ENCODE results near the gene PDE4A. TPM values are rescaled to one million over a fixed set of nuclear protein-coding genes. Genes with fewer than 3 reads are reported as not detected.
A peak's percentile ranks its signal among the peaks of the same experiment; 100 is the strongest.

PDE4A gene
- total RNA-seq, 1 experiment from 2014 or later: 0.42 TPM

- BruUV-seq (replicated peaks): no TSS peak
- intact Hi-C loops (cut with micrococcal nuclease): no loop called here
Observed at GRCh38 chr19:10503002-10503789, 82.9 kb downstream of the PDE4A start, which contains the start of gene KEAP1. Gene KEAP1 (minus strand): TSS chr19:10503356. CDS start chr19:10500033, 3,323 bp downstream.

GRCh38 chr19:10505583-10506229 lies 85.4 kb downstream of the PDE4A start:
- DNase-seq (ENCODE audit: unreplicated experiment): peak; percentile 76
- H3K27ac Mint-ChIP-seq (ENCODE audit: low read depth, unreplicated experiment): no peak overlapping the region

More at GRCh38 chr19:10503002-10503789, 82.9 kb downstream of the PDE4A start, which contains the start of gene KEAP1:
- ChIA-PET POLR2A (interaction anchor here (0.6 kb wide), 1 partner anchor 49 kb away, joined by 3 read pairs; no protein-coding TSS in a partner anchor), CTCF (interaction anchor here (0.7 to 0.8 kb wide), 3 partner anchors 20 to 1190 kb away, joined by 3 to 5 read pairs (median 3); no protein-coding TSS in a partner anchor)
- H3K27me3 Mint-ChIP-seq (ENCODE audit: insufficient read depth, unreplicated experiment): no peaks in the 10 kb centered on the region
- no peak for TF ChIP-seq CTCF (IDR thresholded peaks at IDR 0.05; ENCODE audit: unreplicated experiment)
- H3K4me3 Mint-ChIP-seq (ENCODE audit: unreplicated experiment): peak within 1 kb of the TSS; percentile 82
- peak within 1 kb of the TSS; percentile 73 for H3K27ac Mint-ChIP-seq (ENCODE audit: low read depth, unreplicated experiment)
- H3K36me3 Mint-ChIP-seq (ENCODE audit: insufficient read depth, unreplicated experiment): peaks cover 32% of the 10 kb centered on the region
- DNase-seq (ENCODE audit: unreplicated experiment): peak; percentile 29
- H3K9me3 Mint-ChIP-seq (ENCODE audit: unreplicated experiment): no peaks in the 10 kb centered on the region
- peaks cover 6% of the 10 kb centered on the region for H3K4me1 Mint-ChIP-seq (ENCODE audit: insufficient read depth, unreplicated experiment)

GRCh38 chr19:10508036-10508435 lies 87.7 kb downstream of the PDE4A start:
- Mint-ChIP-seq H3K36me3 (ENCODE audit: insufficient read depth, unreplicated experiment) (no peaks in the 10 kb centered on the region), H3K9me3 (ENCODE audit: unreplicated experiment) (no peaks in the 10 kb centered on the region), H3K27ac (ENCODE audit: low read depth, unreplicated experiment) (no peak overlapping the region), H3K4me3 (ENCODE audit: unreplicated experiment) (no peak overlapping the region), H3K27me3 (ENCODE audit: insufficient read depth, unreplicated experiment) (no peaks in the 10 kb centered on the region), H3K4me1 (ENCODE audit: insufficient read depth, unreplicated experiment) (no peaks in the 10 kb centered on the region)
- no TSS peak for BruUV-seq (replicated peaks)
- intact Hi-C loops (cut with micrococcal nuclease): no loop called here
- ChIA-PET POLR2A (interaction anchor here (1.1 to 1.3 kb wide), 2 partner anchors 24 to 33 kb away, joined by 4 read pairs; no protein-coding TSS in a partner anchor), CTCF (interaction anchor here (0.6 to 2.0 kb wide), 9 partner anchors 10 to 117 kb away, joined by 3 to 8 read pairs (median 4); no protein-coding TSS in a partner anchor)
- no peak for DNase-seq (ENCODE audit: unreplicated experiment)
- no peak for TF ChIP-seq CTCF (IDR thresholded peaks at IDR 0.05; ENCODE audit: unreplicated experiment)

More at GRCh38 chr19:10505583-10506229, 85.4 kb downstream of the PDE4A start:
- H3K27me3 Mint-ChIP-seq (ENCODE audit: insufficient read depth, unreplicated experiment): no peaks in the 10 kb centered on the region
- H3K9me3 Mint-ChIP-seq (ENCODE audit: unreplicated experiment): no peaks in the 10 kb centered on the region
- H3K4me3 Mint-ChIP-seq (ENCODE audit: unreplicated experiment): no peak overlapping the region
- intact Hi-C loops (cut with micrococcal nuclease): loop anchor here (1.0 kb wide), 1 partner anchor 46 kb away; no protein-coding TSS in a partner anchor
- POLR2A ChIA-PET: interaction anchor here (0.6 kb wide), 1 partner anchor 17 kb away, joined by 3 read pairs; no protein-coding TSS in a partner anchor
- peak; percentile 66 for TF ChIP-seq CTCF (IDR thresholded peaks at IDR 0.05; ENCODE audit: unreplicated experiment)
- CTCF ChIA-PET: interaction anchor here (0.6 to 1.8 kb wide), 5 partner anchors 11 to 102 kb away, joined by 3 to 6 read pairs (median 4); partner anchors contain the start of genes CDC37 and S1PR5
- peaks cover 7% of the 10 kb centered on the region for H3K36me3 Mint-ChIP-seq (ENCODE audit: insufficient read depth, unreplicated experiment)
- BruUV-seq (replicated peaks): no TSS peak
- H3K4me1 Mint-ChIP-seq (ENCODE audit: insufficient read depth, unreplicated experiment): no peaks in the 10 kb centered on the region
